Fibroblast of lung (primary cell): ENCODE data around the gene UGT1A7. TPM values are rescaled to one million over a fixed set of nuclear protein-coding genes. Genes with fewer than 3 reads are reported as not detected.

Experiments used
- DNase-seq, 2 donors: peaks; one replicate each; pipeline versions ENCODE4 v3.0.0 to v3.0.0-alpha.2; 2010; ENCODE audit warnings: low read depth in 2 of 2
- H2AFZ ChIP-seq: 2 replicates; pipeline ENCODE4 v1.5.1; 2012; ENCODE audit warnings: low read length, control low read depth, inconsistent platforms
- H3K27ac ChIP-seq: 2 replicates; pipeline ENCODE4 v1.5.1; 2011; ENCODE audit warnings: low read length, control low read depth; ENCODE audit not compliant: insufficient read depth
- H3K27me3 ChIP-seq: 2 replicates; pipeline ENCODE4 v1.5.1; 2011; ENCODE audit warnings: mild to moderate bottlenecking, low read length; ENCODE audit not compliant: control insufficient read depth, insufficient read depth
- H3K36me3 ChIP-seq: 2 replicates; pipeline ENCODE4 v1.5.1; 2011; ENCODE audit warnings: low read length; ENCODE audit not compliant: control insufficient read depth, insufficient read depth
- H3K4me1 ChIP-seq: 2 replicates; pipeline ENCODE4 v1.5.1; 2011; ENCODE audit warnings: low read length; ENCODE audit not compliant: control insufficient read depth, insufficient read depth; ENCODE audit errors: extremely low read depth
- H3K4me2 ChIP-seq: 2 replicates; pipeline ENCODE4 v1.5.1; 2011; ENCODE audit warnings: low read length, control low read depth; ENCODE audit not compliant: insufficient read depth; ENCODE audit errors: extremely low read depth
- H3K4me3 ChIP-seq, 4 experiments: fragments of 200-600 bp in 1 of 4; sonication (generic) in 1 of 4; replicated peaks in 1 of 4; 2 replicates each; pipeline ENCODE4 v1.5.1; 2011 to 2016; ENCODE audit warnings: low read length in 4 of 4, low read depth in 3 of 4, mild to moderate bottlenecking in 3 of 4, control low read depth in 2 of 4, inconsistent platforms in 1 of 4, mixed read lengths in 1 of 4; ENCODE audit not compliant: insufficient read depth in 1 of 4; ENCODE audit errors: control extremely low read depth in 1 of 4
- H3K79me2 ChIP-seq: 2 replicates; pipeline ENCODE4 v1.5.1; 2012; ENCODE audit warnings: mild to moderate bottlenecking, low read length, inconsistent platforms; ENCODE audit not compliant: control insufficient read depth, insufficient read depth
- H3K9ac ChIP-seq: 2 replicates; pipeline ENCODE4 v1.5.1; 2011; ENCODE audit warnings: mild to moderate bottlenecking, low read length, control low read depth; ENCODE audit not compliant: insufficient read depth
- H3K9me3 ChIP-seq: 2 replicates; pipeline ENCODE4 v1.5.1; 2012; ENCODE audit warnings: low read depth, low read length; ENCODE audit not compliant: control insufficient read depth, insufficient read depth
- H4K20me1 ChIP-seq: 2 replicates; pipeline ENCODE4 v1.5.1; 2011; ENCODE audit warnings: low read length; ENCODE audit not compliant: control insufficient read depth, insufficient read depth; ENCODE audit errors: extremely low read depth
- CTCF ChIP-seq, 2 donors: IDR thresholded peaks in 1 of 2; conservative IDR thresholded peaks in 1 of 2; 1 replicate in 1 of 2; 2 replicates in 1 of 2; pipeline ENCODE4 v1.5.1; 2011 to 2012; ENCODE audit warnings: low read length in 2 of 2, control low read depth in 1 of 2, inconsistent platforms in 1 of 2, low read depth in 1 of 2, mild to moderate bottlenecking in 1 of 2
- EZH2 ChIP-seq: IDR thresholded peaks from 2 replicates; pipeline ENCODE4 v1.5.1; 2012; ENCODE audit warnings: low read length, control low read depth, mild to moderate bottlenecking; ENCODE audit errors: missing control alignments
- polyA plus RNA-seq, 2 donors: library from polyadenylated mRNA; depleted of rRNA in 1 of 2; stranded (reverse) in 1 of 2; unstranded in 1 of 2; fragments of >200 nt; gene quantifications; 2 replicates each; pipeline ENCODE4 v1.2.1, GENCODE V29; 2011 to 2012; ENCODE audit warnings: missing spikeins in 1 of 2
- total RNA-seq: library from RNA; depleted of rRNA; stranded (reverse); fragments of >200 nt; gene quantifications from 2 replicates; pipeline ENCODE4 v1.2.1, GENCODE V29; 2014

Gene UGT1A7
- total and polyA plus RNA-seq, 2 donors (not counting 1 experiment from before 2014, with no cell fraction given): not detected

- no peak within 1 kb of the TSS for H3K9ac ChIP-seq
- no peak within 1 kb of the TSS for H2AFZ ChIP-seq
- no peaks in the 10 kb centered on the region for H3K9me3 ChIP-seq
- no peaks in the 10 kb centered on the region for H4K20me1 ChIP-seq
- H3K4me3 ChIP-seq: no peak within 1 kb of the TSS
- H3K4me1 ChIP-seq: no peaks in the 10 kb centered on the region
- no peak for DNase-seq
- TF ChIP-seq EZH2 (no peak), CTCF (conservative IDR thresholded peaks at IDR 0.05 in 1 of 2, IDR thresholded peaks at IDR 0.05 in 1 of 2; ENCODE audit: low read depth in 1 of 2, low read length in 2 of 2) (no peak)
- no peak within 1 kb of the TSS for H3K27ac ChIP-seq
- no peak within 1 kb of the TSS for H3K4me2 ChIP-seq
- H3K36me3 ChIP-seq: no peaks in the 10 kb centered on the region
- H3K79me2 ChIP-seq: no peaks in the 10 kb centered on the region
- peaks cover 4% of the 10 kb centered on the region for H3K27me3 ChIP-seq
Measured at GRCh38 chr2:233712611-233713261, 31.0 kb downstream of the UGT1A7 start, which contains the start of gene UGT1A5. Gene UGT1A5, plus strand, starts transcription at chr2:233712907. Its CDS starts 85 bp downstream, at chr2:233712992.

GRCh38 chr2:233713262-233713615, 31.5 kb downstream of the UGT1A7 start:
- no peaks in the 10 kb centered on the region for H3K36me3 ChIP-seq
- no peak overlapping the region for H3K27ac ChIP-seq
- no peak overlapping the region for H3K9ac ChIP-seq
- no peak for TF ChIP-seq EZH2
- TF ChIP-seq CTCF (conservative IDR thresholded peaks at IDR 0.05 in 1 of 2, IDR thresholded peaks at IDR 0.05 in 1 of 2; ENCODE audit: low read depth in 1 of 2, low read length in 2 of 2): no peak
- no peak overlapping the region for H2AFZ ChIP-seq
- H3K4me1 ChIP-seq: no peaks in the 10 kb centered on the region
- H3K4me2 ChIP-seq: no peak overlapping the region
- DNase-seq: no peak
- H3K79me2 ChIP-seq: no peaks in the 10 kb centered on the region
- peaks cover 4% of the 10 kb centered on the region for H3K27me3 ChIP-seq
- no peak overlapping the region for H3K4me3 ChIP-seq
- H3K9me3 ChIP-seq: no peaks in the 10 kb centered on the region
- H4K20me1 ChIP-seq: no peaks in the 10 kb centered on the region

GRCh38 chr2:233714121-233714520, 32.4 kb downstream of the UGT1A7 start:
- Histone ChIP-seq H2AFZ (no peak overlapping the region), H3K9me3 (no peaks in the 10 kb centered on the region), H4K20me1 (no peaks in the 10 kb centered on the region), H3K36me3 (no peaks in the 10 kb centered on the region), H3K79me2 (no peaks in the 10 kb centered on the region), H3K4me1 (no peaks in the 10 kb centered on the region), H3K27ac (no peak overlapping the region), H3K9ac (no peak overlapping the region), H3K4me3 (no peak overlapping the region), H3K4me2 (no peak overlapping the region), H3K27me3 (peaks cover 4% of the 10 kb centered on the region)
- TF ChIP-seq EZH2: no peak
- TF ChIP-seq CTCF (conservative IDR thresholded peaks at IDR 0.05 in 1 of 2, IDR thresholded peaks at IDR 0.05 in 1 of 2; ENCODE audit: low read depth in 1 of 2, low read length in 2 of 2): no peak
- peak in 1 of 2 donors; percentile 24 for DNase-seq
